ENCODE data around the gene COMTD1.

DNA sequence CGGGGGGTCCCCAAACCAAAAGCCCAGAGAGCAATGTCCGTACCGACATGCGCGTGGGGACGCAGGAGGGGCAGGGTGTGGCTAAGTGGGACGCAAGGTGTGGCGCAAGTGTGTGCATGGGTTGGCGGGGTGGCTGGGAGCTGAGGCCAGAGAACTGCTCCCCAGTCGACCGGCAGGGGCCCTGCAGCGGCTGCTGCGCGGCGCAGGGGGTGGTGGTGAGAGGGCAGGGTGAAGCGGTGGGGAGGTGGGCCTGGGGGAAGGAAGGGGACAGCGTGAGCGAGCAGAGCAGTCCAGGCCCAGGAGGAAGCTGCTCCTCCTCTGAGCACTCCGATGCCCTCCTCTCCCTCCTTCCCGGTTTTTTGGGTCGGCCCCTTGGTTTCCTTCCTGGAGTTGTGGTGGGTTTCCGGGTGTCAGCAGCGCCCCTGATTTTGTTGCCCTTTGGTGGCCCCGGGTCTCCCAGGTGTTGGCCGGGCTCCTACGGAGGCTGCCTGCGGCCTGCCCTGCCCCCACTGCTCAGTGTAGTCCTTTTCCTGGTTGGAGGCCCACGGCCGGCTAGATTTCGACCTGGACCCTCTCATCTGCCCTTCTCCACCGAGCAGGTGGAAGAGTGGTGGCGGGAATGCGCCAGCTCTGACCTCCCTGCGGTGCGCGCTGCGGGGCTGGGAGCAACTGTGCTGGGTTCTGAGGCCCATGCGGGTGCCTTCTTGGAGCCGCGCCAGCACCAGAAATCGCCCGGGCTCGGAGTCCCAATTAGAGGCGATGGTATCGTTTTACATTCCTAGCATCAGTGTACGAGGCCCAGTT, 40.5 kb upstream of the COMTD1 start:
- TF ChIP-seq CTCF (IDR thresholded peaks at IDR 0.05; ENCODE audit: low read depth, low read length, poor library complexity, severe bottlenecking) = no peak
- TF ChIP-seq EZH2phosphoT487 (IDR thresholded peaks at IDR 0.05; ENCODE audit: borderline replicate concordance, low read length) = no peak

All from DOHH2 (cell line).